ENCODE results near the gene TH.
A peak's percentile ranks its signal among the peaks of the same experiment; 100 is the strongest.

TH gene

DNA sequence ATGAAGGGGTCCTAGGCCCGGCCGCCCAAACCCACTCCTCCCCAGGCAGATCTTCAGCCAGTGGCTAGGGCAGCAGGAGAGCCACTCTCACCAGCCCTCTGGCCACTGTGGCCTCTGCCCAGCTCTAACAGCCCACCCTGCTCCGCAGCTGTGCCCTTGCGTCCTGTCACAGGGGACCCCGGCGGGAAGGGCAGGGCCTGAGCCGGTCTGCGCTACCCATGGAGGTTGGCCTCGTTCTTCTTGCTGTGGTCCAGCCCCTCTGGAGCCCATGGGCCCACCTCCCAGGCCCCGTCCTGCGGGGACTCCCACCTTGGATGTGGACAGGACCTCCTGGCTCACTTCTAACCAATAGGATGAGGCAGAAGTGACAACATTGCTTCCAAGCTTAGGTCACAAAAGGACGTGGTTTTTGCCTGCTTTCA, 38.3 kb upstream of the TH start:
- Histone ChIP-seq H3K36me3 (no peaks in the 10 kb centered on the region), H3K27me3 (peaks cover 0 to 45% of the 10 kb centered on the region in 2 donors), H3K4me3 (no peak overlapping the region), H3K4me1 (peaks cover 0 to 13% (median 0%) of the 10 kb centered on the region in 4 donors), H3K27ac (no peak overlapping the region), H3K9me3 (peaks cover 0 to 6% (median 0%) of the 10 kb centered on the region in 3 donors)
- DNase-seq: peak in 1 of 2 donors; percentile 53
- TF ChIP-seq, protein P1, sequence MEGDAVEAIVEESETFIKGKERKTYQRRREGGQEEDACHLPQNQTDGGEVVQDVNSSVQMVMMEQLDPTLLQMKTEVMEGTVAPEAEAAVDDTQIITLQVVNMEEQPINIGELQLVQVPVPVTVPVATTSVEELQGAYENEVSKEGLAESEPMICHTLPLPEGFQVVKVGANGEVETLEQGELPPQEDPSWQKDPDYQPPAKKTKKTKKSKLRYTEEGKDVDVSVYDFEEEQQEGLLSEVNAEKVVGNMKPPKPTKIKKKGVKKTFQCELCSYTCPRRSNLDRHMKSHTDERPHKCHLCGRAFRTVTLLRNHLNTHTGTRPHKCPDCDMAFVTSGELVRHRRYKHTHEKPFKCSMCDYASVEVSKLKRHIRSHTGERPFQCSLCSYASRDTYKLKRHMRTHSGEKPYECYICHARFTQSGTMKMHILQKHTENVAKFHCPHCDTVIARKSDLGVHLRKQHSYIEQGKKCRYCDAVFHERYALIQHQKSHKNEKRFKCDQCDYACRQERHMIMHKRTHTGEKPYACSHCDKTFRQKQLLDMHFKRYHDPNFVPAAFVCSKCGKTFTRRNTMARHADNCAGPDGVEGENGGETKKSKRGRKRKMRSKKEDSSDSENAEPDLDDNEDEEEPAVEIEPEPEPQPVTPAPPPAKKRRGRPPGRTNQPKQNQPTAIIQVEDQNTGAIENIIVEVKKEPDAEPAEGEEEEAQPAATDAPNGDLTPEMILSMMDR (IDR thresholded peaks at IDR 0.05): no peak
- intact Hi-C loops (cut with DNase I; ENCODE audit: low total_unique reads): loop anchor here (5.0 kb wide), 1 partner anchor 1043 kb away; no protein-coding TSS in a partner anchor

DNA sequence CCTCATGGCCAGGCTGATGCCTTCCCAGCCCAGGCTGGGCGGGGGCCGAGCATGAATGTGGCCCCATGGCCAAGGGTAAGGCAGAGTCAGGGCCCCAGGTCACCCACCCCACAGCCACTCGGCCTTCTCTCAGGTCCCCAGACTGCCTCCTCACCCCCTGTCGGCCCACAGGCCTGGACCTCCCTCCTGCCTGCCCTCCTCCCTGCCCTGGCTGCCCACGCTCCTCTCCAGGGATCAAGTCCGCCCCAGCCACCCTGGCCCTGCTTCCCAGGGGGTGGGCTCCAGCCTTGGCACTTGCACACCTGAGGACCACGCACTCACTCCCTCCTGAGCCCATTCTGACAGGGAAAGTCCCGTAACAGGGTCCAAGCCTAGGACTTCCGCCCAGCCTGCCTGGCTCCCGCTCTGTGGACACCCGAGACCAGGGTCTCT, 37.8 kb upstream of the TH start:
- Histone ChIP-seq H3K27ac (no peak overlapping the region), H3K4me3 (no peak overlapping the region), H3K36me3 (no peaks in the 10 kb centered on the region), H3K27me3 (peaks cover 0 to 45% of the 10 kb centered on the region in 2 donors), H3K9me3 (peaks cover 0 to 6% (median 0%) of the 10 kb centered on the region in 3 donors), H3K4me1 (peaks cover 0 to 13% (median 0%) of the 10 kb centered on the region in 4 donors)
- TF ChIP-seq, protein P1 (IDR thresholded peaks at IDR 0.05): no peak
- DNase-seq: peak; percentile 12 to 60
- intact Hi-C loops (cut with DNase I; ENCODE audit: low total_unique reads): loop anchor here (5.0 kb wide), 1 partner anchor 1042 kb away; no protein-coding TSS in a partner anchor

DNA sequence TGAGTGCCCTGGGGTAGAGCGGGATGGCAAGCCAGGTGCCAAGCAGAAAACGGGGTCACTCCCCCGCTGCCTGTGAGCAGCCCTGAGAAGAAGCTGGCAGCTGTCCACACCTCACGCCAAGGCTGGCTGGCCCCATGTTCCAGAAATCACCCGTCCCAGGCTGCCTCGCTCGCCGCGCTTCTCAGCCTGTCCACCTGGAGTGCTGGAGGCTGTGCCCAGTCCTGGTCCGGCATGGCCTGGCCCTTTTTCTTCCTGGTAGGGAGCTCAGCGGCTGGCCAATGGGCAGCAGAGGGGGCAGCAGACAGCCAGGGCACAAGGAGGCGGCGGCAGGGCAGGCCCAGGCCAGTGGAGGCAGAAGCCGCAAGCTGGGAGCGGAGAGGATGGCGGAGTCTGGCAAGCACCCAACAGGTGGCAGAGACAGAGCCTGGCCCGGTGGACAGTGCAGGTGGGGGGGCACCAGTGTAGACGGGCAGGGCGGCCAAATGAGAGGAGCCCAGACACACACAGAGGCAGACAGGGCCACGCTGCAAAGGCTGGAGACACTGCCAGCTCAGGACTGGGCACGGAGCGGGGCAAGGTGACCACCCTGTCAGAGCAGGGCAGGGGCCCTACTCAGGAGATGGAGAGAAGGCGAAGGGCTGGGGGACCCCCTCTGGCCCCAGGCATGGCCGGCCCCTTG, 37.2 kb upstream of the TH start:
- Histone ChIP-seq H3K4me1 (peaks cover 0 to 13% (median 0%) of the 10 kb centered on the region in 4 donors), H3K36me3 (no peaks in the 10 kb centered on the region), H3K27ac (no peak overlapping the region), H3K9me3 (peaks cover 0 to 6% (median 0%) of the 10 kb centered on the region in 3 donors), H3K4me3 (no peak overlapping the region), H3K27me3 (peaks cover 0 to 51% of the 10 kb centered on the region in 2 donors)
- TF ChIP-seq, protein P1 (IDR thresholded peaks at IDR 0.05): no peak
- DNase-seq: peak; percentile 9 to 64
- intact Hi-C loops (cut with DNase I; ENCODE audit: low total_unique reads): loop anchor here (5.0 kb wide), 1 partner anchor 1042 kb away; no protein-coding TSS in a partner anchor

DNA sequence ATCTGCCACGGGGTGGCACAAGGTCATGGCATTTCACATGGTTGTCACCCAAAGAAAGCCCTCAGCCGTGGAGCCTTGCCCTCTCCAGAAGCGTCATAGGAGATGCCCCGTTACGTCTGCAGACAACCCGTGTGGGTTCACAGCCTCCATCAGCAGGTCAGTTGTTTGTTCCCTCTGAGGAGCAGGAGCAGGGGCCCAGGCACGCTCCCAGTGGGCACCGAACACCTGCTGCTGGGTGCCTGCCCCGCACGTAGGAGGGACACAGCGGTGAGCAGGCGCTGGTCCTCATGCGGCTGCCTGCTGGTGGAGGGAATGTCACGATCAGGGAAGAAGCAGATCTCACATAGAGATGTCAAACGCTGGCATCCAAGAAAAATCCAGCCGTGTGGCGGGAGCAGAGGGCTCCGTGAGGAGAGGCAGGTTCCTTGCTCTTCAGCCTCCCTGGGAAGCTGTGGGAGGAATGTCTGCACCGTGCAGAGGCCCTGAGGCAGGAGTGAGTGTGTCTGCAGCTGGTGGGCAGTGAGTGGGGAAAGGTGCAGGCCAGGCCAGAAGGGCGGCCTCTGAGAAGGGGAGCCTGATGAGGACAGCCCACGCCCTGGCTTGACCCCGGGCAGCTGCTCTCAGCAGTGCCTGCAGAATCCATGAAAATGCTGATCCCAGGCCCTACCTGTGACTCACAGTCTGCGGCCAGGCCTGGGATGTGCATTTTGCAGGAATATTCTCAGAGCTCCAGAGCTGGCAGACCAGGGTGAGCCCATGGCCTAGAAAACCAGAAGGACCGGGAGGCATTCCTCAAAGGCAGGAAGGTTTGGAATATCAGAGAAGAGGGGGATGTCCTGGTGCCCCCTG, 36.4 kb upstream of the TH start:
- Histone ChIP-seq H3K27ac (no peak overlapping the region), H3K4me1 (peaks cover 0 to 14% (median 0%) of the 10 kb centered on the region in 4 donors), H3K27me3 (peaks cover 0 to 59% of the 10 kb centered on the region in 2 donors), H3K36me3 (no peaks in the 10 kb centered on the region), H3K4me3 (no peak overlapping the region), H3K9me3 (peaks cover 0 to 6% (median 0%) of the 10 kb centered on the region in 3 donors)
- intact Hi-C loops (cut with DNase I; ENCODE audit: low total_unique reads): loop anchor here (5.0 kb wide), 1 partner anchor 1041 kb away; no protein-coding TSS in a partner anchor
- DNase-seq: peak; percentile 10 to 20
- TF ChIP-seq, protein P1 (IDR thresholded peaks at IDR 0.05): no peak

DNA sequence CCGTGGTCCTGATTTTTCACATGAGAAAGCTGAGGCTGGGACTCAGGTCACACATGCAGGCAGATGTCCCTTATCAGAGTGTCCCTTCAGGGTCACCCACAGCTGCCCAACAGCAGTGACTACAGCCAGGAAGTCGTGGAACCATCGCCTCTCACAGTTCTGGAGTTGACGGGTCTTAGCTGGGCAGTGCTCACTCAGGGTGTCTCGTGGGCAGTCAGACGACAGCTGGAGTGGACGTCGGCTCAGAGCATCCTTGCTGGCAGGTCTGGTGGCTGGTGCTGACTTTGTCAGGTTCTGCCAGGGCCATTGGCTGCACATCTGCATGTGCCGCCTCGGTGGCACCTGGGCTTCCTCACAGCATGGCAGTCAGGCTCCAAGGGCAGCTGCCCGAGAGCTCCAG, 35.6 kb upstream of the TH start:
- peaks cover 0 to 20% (median 0%) of the 10 kb centered on the region in 4 donors for H3K4me1 ChIP-seq
- H3K27me3 ChIP-seq: peaks cover 0 to 60% of the 10 kb centered on the region in 2 donors
- peak; percentile 10 to 46 for DNase-seq
- TF ChIP-seq, protein P1 (IDR thresholded peaks at IDR 0.05): no peak
- no peak overlapping the region for H3K4me3 ChIP-seq
- H3K27ac ChIP-seq: no peak overlapping the region
- H3K36me3 ChIP-seq: no peaks in the 10 kb centered on the region
- H3K9me3 ChIP-seq: peaks cover 0 to 6% (median 0%) of the 10 kb centered on the region in 3 donors
- intact Hi-C loops (cut with DNase I; ENCODE audit: low total_unique reads): loop anchor here (5.0 kb wide), 1 partner anchor 1040 kb away; no protein-coding TSS in a partner anchor
